ENCODE results near the gene CPLX3. TPM values are rescaled to one million over a fixed set of nuclear protein-coding genes. Genes with fewer than 3 reads are reported as not detected.
A peak's percentile ranks its signal among the peaks of the same experiment; 100 is the strongest.
"Not testable (repeated sequence)": the region's sequence is repeated elsewhere in the genome, so short reads cannot be mapped to it uniquely, and the experiment has no call there.

Gene CPLX3
- total RNA-seq, 6 donors from 2014 or later, result not detected

DNA sequence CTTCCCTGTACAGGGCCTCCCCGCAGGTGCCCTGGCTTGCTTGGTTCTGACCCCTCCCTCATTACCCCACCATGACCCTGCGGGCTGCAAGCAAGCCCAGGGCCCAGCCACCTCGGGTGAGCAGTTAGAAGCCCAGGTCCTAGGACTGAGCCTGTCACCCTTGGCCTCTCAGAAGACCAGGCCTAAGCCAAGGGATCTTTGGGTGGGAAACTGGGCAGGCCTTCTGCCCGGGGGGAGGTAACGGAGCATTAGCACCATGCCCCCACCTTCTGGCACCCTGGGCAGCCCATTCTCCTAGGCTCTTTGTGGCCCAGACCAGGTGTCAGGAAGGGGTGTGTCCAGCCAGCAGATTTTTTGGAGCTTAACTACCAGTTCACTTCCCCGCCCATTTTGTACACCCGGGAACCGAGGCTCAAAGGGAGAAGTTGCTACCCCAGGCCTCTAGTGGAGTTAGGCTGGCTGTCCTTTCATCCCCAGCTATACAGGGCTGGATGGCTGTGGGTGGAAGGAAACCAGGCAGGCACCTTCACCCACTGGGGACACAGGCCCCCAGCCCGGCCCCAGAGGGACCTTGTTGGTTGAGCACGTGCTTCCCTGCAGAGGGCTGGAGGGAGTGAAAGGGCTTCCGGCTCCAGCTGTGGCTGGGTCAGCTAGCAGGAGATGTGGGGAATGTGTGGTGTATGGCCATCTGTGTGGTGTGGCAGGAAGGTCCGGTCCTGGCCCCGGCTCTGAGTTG lies 43.2 kb upstream of the CPLX3 start:
- DNase-seq (peak; percentile 57 to 67), ATAC-seq (ENCODE audit: low FRiP score in 2 of 2) (peak; percentile 3 to 5)
- TF ChIP-seq EP300 (IDR thresholded peaks at IDR 0.05) (no peak), POLR2AphosphoS5 (IDR thresholded peaks at IDR 0.05) (peak in 1 of 2 donors; percentile 36), POLR2A (IDR thresholded peaks at IDR 0.05) (no peak)
- TF ChIP-seq, protein P1, sequence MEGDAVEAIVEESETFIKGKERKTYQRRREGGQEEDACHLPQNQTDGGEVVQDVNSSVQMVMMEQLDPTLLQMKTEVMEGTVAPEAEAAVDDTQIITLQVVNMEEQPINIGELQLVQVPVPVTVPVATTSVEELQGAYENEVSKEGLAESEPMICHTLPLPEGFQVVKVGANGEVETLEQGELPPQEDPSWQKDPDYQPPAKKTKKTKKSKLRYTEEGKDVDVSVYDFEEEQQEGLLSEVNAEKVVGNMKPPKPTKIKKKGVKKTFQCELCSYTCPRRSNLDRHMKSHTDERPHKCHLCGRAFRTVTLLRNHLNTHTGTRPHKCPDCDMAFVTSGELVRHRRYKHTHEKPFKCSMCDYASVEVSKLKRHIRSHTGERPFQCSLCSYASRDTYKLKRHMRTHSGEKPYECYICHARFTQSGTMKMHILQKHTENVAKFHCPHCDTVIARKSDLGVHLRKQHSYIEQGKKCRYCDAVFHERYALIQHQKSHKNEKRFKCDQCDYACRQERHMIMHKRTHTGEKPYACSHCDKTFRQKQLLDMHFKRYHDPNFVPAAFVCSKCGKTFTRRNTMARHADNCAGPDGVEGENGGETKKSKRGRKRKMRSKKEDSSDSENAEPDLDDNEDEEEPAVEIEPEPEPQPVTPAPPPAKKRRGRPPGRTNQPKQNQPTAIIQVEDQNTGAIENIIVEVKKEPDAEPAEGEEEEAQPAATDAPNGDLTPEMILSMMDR (IDR thresholded peaks at IDR 0.05), result no peak
- Histone ChIP-seq H3K4me3 (peak overlapping the region; percentile 82 to 90 (median 88)), H3K4me1 (peaks cover 74 to 85% (median 78%) of the 10 kb centered on the region in 4 donors), H3K27ac (peak overlapping the region; percentile 88 to 99 (median 96)), H3K36me3 (no peaks in the 10 kb centered on the region), H3K27me3 (no peaks in the 10 kb centered on the region), H3K9me3 (no peaks in the 10 kb centered on the region)
- 5 to 10% methylated on average over 4 to 13 of the region's 13 CpGs for WGBS, 2 donors

DNA sequence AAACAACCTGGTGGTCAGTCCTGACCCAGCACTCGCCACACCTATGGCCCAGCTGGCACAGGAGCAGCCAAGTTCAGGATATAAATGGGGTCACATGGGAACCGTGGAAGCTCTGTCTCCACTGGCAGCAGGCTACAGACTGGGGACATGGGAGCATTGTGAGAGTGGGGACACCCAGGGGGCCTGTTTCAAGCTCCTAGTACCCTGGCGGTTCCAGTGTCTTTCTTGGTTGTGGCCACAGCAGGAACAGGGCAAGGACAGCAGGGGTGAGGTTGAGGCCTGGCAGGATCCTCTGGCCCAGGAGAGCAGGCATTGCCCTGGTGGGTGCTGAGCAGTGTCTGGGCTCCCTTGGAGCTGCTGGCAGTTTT lies 42.6 kb upstream of the CPLX3 start:
- no peak for TF ChIP-seq EP300 (IDR thresholded peaks at IDR 0.05)
- TF ChIP-seq POLR2AphosphoS5 (IDR thresholded peaks at IDR 0.05), result no peak
- TF ChIP-seq, protein P1 (IDR thresholded peaks at IDR 0.05), result no peak
- H3K27me3 ChIP-seq, result no peaks in the 10 kb centered on the region
- H3K9me3 ChIP-seq, result no peaks in the 10 kb centered on the region
- peak overlapping the region; percentile 88 to 99 (median 96) for H3K27ac ChIP-seq
- peak overlapping the region in 3 of 4 donors; percentile 86 to 90 (median 89) for H3K4me3 ChIP-seq
- no peak for DNase-seq
- H3K4me1 ChIP-seq, result peaks cover 75 to 90% (median 79%) of the 10 kb centered on the region in 4 donors
- ATAC-seq (ENCODE audit: low FRiP score in 2 of 2), result no peak
- no peaks in the 10 kb centered on the region for H3K36me3 ChIP-seq
- 11 to 39% methylated on average over 3 of the region's 3 CpGs for WGBS, 2 donors

GRCh38 chr15:74784426-74785193 lies 41.8 kb upstream of the CPLX3 start:
- H3K27ac ChIP-seq, result peak overlapping the region; percentile 88 to 99 (median 96)
- H3K27me3 ChIP-seq, result no peaks in the 10 kb centered on the region
- peak overlapping the region in 3 of 4 donors; percentile 86 to 90 (median 89) for H3K4me3 ChIP-seq
- H3K4me1 ChIP-seq, result peaks cover 81 to 92% (median 87%) of the 10 kb centered on the region in 4 donors
- 56 to 70% methylated on average over 8 of the region's 8 CpGs for WGBS, 2 donors
- TF ChIP-seq POLR2AphosphoS5 (IDR thresholded peaks at IDR 0.05) (no peak), POLR2A (IDR thresholded peaks at IDR 0.05) (no peak), EP300 (IDR thresholded peaks at IDR 0.05) (no peak)
- TF ChIP-seq, protein P1 (IDR thresholded peaks at IDR 0.05), result no peak
- ATAC-seq (ENCODE audit: low FRiP score in 2 of 2) (no peak), DNase-seq (no peak)
- H3K9me3 ChIP-seq, result no peaks in the 10 kb centered on the region
- H3K36me3 ChIP-seq, result no peaks in the 10 kb centered on the region

DNA sequence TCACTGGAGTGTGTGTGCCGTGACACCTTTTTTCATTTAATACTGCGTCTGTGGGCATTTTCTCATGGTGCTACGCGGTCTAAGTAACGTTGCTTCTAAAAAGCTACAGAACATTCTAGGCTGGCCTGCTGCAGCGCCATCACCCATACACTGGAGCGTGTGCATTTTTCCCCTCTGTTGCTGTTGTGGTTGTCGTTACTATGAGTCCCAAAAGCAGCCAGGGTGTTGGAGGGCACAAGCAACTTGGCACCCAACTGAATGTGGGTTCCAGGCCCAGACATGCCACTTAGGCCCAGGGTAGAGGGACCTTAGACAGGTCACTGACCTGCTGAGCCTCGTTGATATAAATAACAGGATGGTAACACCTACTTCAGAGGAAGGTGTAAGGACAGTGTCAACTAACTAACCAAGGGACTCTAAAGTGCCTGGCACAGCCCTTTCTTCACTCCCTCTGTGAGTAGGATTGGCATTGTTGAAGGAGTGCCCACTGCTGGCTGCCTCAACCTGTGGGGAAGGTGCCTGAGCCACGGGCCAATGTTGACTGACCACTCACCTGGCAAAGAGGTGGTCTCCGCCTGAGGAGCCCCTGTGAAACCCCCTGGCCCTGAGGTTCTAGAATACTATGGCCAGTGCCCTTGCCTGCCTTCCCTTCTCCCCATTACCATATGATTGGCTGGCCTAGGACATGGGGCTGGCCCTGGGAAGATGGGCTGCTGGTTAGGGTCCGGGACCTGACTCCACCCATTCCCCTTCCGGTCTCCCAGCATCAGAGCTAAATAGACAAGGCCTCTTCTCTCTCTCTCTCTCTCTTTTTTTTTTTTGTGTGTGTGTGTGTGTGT lies 41.0 kb upstream of the CPLX3 start:
- DNase-seq (no peak), ATAC-seq (ENCODE audit: low FRiP score in 2 of 2) (no peak)
- 72 to 74% methylated on average over 11 to 12 of the region's 13 CpGs for WGBS, 2 donors
- H3K4me1 ChIP-seq, result peaks cover 84 to 92% (median 89%) of the 10 kb centered on the region in 4 donors
- H3K27ac ChIP-seq, result peak overlapping the region; percentile 88 to 99 (median 96)
- peak overlapping the region in 1 of 4 donors; percentile 89 for H3K4me3 ChIP-seq
- TF ChIP-seq POLR2A (IDR thresholded peaks at IDR 0.05), result no peak
- TF ChIP-seq, protein P1 (IDR thresholded peaks at IDR 0.05), result no peak
- TF ChIP-seq POLR2AphosphoS5 (IDR thresholded peaks at IDR 0.05), result no peak
- H3K9me3 ChIP-seq, result no peaks in the 10 kb centered on the region
- no peaks in the 10 kb centered on the region for H3K27me3 ChIP-seq
- H3K36me3 ChIP-seq, result no peaks in the 10 kb centered on the region

DNA sequence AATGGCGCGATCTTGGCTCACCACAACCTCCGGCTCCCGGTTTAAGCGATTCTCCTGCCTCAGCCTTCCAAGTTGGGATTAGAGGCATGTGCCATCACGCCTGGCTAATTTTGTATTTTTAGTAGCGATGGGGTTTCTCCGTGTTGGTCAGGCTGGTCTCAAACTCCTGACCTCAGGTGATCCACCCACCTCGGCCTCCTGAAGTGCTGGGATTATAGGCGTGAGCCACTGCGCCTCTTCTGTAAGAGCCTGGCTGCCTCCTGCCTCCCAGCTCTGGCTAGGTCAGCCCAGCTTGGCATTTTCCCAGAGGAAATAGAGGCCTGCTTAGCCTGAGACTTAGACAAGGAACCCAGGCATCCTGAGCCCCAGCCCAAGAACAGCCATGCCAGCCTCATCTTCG lies 40.3 kb upstream of the CPLX3 start:
- H3K4me1 ChIP-seq, result peaks cover 87 to 92% (median 90%) of the 10 kb centered on the region in 4 donors
- peak overlapping the region in 1 of 4 donors; percentile 27 for H3K4me3 ChIP-seq
- WGBS, 2 donors, result 73 to 81% methylated on average over 3 to 12 of the region's 12 CpGs
- ATAC-seq (ENCODE audit: low FRiP score in 2 of 2); DNase-seq; H3K9me3 ChIP-seq; H3K27me3 ChIP-seq; H3K36me3 ChIP-seq: not testable (repeated sequence)
- peak overlapping the region; percentile 88 to 99 (median 96) for H3K27ac ChIP-seq

Measured in upper lobe of left lung (tissue), 6 donors.